Hematopoietic multipotent progenitor cell treated with erythropoietin and hydrocortisone succinate and interleukin-3 and kit ligand, for 6 days (in vitro differentiated cells): ENCODE results near the gene RABGEF1.
A peak's percentile ranks its signal among the peaks of the same experiment; 100 is the strongest.
"Not testable (repeated sequence)": the region's sequence is repeated elsewhere in the genome, so short reads cannot be mapped to it uniquely, and the experiment has no call there.

Source experiments
- DNase-seq: peaks from one replicate; pipeline ENCODE4 v3.0.0-alpha.2; 2015

Gene RABGEF1

GRCh38 chr7:66817208-66817795 is 76.8 kb downstream of the RABGEF1 start:
- peak; percentile 10 for DNase-seq

GRCh38 chr7:66817956-66818355 is 77.4 kb downstream of the RABGEF1 start:
- DNase-seq: not testable (repeated sequence)

DNA sequence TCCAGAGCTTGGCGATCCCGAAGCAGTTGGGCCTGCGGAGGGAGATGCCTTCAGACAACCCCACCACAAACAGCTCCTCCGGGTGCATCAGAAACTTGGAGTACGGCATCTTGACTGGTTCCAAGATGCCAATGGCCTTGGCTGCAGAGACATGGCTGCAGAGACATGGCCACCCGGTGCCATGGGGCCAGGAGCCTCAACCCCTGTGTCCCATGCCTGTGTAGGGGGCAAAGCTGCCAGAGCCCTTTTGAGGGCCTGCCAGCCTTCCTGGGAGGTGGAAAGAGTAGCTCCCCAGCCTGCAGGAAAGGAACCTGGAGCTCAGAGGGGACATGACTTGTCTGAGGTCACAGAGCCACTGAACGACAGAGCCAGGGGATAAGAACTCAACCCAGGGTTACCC is 83.5 kb downstream of the RABGEF1 start:
- no peak for DNase-seq

- peak; percentile 84 for DNase-seq
Measured at GRCh38 chr7:66825538-66825937, 85.0 kb downstream of the RABGEF1 start.

DNA sequence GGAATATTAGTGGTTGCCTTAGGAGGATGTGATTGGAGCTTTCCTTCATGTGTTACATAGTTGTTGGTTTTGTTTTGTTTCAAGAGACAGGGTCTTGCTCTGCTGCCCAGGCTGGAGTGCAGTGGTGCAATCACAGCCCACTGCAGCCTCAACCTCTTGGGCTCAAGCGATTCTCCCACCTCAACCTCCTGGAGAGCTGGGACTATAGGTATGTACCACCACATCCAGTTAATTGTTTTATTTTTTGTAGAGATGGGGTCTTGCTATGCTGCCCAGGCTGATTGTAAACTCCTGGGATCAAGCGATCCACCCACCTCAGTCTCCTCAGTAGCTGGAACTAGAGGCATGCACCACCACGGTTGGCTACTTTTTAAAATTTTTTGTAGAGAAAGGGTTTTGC is 86.1 kb downstream of the RABGEF1 start:
- no peak for DNase-seq

GRCh38 chr7:66830976-66831375 is 90.4 kb downstream of the RABGEF1 start:
- not testable (repeated sequence) for DNase-seq

DNA sequence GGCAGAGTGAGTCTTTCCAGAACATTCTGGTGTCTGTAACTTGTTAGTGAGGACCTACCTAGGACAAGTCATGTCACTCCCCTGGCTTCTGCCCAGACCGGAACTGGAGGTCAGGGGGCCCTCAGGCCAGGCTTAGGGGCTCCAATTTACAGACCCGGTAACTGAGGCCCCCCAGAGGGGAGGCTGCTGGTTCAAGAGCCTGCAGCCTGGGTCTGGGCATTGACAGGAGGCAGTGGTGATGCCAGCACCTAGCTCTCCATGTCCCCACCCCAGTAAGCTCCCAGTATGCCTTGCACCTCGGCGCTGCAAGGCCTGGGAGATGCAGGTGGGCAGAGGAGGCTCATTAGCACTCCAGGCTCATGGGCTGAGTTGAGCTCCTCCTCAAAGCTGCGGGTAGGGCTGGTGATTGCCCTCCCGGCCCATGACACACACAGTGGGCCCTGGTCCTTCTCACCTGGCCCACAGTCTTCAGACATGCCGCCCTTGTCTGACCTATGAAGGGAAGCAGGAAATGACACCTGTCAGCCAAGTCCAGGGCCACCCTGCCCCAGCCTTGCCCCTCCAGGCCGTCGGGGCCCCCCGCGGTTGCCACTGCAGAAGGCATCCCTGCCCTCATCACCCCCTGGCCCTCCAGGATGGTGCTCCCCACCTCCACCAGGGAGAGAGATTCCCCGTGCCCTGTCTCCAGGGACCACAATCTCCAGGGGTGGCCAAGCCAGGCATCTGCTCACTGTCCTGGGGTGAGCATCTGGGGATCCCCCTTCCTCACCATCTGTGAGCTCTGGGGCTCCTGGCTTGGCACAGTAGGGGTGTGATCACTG is 92.2 kb downstream of the RABGEF1 start:
- no peak for DNase-seq

DNA sequence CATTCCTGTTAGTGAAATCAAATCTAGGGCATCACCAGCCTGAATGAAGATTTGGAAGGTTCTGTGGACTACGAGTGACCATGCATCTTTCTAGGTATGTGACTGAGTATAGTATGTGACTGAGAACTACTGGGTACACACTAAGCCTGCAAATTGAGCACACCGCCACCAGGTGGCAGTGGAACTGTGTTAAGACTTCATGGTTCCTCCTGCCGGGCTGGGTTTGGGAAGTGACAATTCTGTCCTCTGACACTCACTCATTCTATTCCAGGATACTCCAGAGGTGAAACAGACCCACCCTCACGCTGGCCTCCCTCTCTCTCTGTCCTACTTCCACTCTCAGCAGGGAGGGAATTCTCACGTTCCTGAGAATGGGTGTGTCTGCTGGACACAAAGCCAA is 96.5 kb downstream of the RABGEF1 start:
- DNase-seq: peak; percentile 87

GRCh38 chr7:66837661-66838060 is 97.1 kb downstream of the RABGEF1 start:
- no peak for DNase-seq

GRCh38 chr7:66839814-66840213 is 99.3 kb downstream of the RABGEF1 start:
- DNase-seq: no peak

GRCh38 chr7:66840316-66840715 is 99.8 kb downstream of the RABGEF1 start:
- no peak for DNase-seq

DNA sequence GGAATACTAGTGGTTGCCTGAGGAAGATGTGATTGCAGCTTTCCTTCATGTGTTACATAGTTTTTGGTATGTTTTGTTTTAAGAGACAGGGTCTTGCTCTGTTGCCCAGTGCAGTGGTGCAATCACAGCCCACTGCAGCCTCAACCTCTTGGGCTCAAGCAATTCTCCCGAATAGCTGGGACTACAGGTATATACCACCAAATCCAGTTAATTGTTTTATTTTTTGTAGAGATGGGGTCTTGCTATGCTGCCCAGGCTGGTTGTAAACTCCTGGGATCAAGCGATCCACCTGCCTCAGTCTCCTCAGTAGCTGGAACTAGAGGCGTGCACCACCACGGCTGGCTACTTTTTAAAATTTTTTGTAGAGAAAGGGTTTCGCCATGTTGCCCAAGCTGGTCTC is 101.4 kb downstream of the RABGEF1 start:
- DNase-seq: no peak

DNA sequence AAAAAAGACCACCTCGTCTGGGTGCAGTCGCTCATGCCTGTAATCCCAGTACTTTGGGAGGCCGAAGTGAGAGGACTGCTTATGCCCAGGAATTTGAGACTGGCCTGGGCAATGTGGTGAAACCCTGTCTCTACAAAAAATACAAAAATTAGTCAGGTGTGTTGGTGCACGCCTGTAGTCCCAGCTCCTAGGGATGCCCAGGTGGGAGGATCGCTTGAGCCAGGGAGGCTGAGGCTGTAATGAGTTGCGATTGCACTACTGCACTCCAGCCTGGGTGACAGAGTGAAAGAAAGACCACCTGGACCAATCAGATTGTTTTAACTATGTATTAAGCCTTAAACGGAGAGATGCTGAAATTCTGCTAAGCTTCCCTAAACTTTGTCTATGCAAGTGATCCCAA is 103.0 kb downstream of the RABGEF1 start:
- not testable (repeated sequence) for DNase-seq

DNA sequence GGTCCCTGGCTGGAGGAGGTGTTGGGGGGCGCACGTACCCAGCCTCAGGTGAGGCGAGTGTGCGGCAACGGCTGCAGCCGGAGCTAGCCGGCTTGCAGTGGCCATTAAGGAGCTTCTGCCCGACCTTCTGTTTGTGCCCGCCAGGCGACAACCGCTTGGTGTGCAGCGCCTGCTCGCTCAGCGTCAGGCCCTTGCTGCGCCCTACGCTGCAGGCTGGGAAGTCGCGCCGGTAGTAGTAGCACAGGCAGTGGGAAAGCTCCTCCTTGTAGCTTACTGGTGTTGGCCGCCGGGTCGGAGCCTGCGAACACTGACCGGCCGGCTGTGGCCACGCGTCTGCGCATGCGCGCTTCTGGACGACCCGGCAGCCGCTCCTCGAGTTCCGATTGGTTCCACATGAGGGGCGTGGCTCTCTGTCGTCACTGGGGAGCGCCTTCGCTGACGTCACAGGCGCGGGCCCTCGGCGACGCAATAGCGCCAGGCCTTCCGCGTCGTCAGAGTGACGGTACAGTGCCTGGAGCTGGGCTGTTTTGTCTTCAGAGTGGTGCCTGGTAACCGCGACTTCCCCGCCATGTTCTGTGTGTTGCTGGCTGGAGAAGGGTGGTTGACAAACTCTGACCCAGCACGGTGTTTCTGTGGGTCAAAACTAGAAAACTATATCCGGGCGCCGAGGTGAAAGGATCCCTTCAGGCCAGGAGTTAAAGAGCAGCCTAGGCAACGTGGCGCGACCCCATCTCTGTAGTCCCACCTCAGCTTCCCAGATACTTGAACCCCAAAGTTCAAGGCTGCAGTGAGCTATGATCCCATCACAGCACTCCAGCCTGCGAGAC is 104.2 kb downstream of the RABGEF1 start:
- DNase-seq: peak; percentile 99

DNA sequence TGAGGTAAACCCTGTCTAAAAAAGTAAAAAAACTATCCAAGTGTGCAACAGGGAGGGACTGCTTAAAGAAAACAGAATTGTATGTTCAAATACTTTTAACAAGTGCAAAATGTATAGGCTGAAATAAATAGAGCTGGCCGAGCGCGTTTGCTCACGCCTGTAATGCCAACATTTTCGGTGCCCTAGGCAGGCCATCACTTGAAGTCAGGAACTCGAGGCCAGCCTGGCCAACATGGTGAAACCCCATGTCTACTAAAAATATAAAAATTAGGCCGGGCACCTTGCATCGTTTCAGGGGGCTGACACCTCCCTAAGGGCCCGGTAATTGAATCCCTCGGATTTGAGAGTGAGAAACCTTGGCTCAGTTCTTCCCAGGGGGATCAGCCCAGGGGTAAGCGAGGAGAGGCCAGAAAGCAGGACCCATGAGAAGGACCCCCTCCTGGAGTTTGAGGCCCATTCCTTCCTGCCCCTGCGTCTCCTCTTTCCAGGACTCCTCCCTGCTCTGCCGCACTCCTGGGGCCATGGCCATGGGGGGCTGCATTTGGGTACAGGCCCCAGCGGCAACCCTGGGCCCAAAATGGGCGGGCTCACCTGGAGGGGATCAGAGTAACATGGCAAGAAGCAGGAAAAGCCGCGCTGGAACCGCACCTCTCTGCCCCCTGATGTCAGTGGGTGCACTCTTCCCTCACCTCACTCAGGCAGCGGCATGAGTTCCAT is 105.0 kb downstream of the RABGEF1 start:
- DNase-seq: peak; percentile 11

- DNase-seq: not testable (repeated sequence)
Measured at GRCh38 chr7:66846096-66846445, 105.5 kb downstream of the RABGEF1 start.

DNA sequence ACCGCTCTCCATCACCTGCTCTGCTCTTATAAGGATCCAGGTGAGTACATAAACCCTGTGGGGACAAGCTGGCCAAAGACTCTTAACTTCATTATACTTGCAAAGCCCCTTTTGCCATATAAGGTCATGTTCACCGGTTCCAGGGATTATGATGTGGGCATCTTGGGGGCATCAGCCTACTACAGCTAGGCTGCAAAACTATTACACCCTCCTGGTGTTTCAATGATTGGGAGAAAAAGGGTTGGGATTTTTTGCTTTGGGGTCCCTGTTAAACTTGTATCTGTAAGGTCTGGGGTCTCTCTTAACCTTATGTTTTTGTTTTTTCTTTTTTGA is 107.0 kb downstream of the RABGEF1 start:
- DNase-seq: not testable (repeated sequence)

DNA sequence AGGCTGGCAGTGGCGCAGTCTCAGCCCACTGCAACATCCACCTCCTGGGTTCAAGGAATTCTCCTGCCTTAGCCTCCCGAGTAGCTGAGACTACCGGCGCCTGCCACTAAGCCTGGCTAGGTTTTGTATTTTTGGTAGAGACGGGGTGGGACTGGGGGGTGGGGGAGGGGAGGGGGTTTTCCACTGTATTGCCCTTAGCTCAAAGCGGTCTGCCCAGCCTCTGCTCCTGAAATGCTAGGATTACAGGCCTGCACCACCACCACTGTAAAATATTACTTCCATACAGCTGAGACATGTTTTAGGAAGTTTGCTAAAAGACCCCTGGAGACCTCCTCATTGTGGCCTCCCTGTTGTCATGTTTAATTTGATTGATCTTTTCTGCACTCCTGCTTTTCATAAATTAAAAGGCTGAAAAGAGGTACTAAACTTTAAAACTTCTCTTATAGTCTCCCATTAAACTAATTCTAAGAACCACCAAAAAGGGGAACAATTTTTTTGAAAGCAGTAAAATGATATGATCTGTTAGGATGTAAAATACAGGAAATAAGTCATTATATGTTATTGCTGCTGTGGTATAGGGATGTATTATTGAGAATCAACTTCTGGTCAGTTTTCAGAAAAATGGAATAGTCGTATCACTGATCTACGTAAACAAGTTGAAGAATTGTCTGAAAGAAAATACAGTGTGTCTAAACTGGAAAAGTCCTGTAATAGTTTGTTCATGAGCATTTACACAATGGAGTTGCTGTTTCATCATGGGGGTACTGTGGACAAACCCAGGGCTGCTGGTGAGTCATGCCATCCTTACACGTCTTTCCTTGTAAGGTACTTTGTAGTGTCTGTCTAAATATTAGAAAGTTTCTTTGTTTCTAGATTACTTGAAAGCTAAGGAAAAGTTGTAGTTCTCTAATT is 107.6 kb downstream of the RABGEF1 start:
- peak; percentile 69 for DNase-seq

- no peak for DNase-seq
Measured at GRCh38 chr7:66859339-66859738, 118.8 kb downstream of the RABGEF1 start.

- DNase-seq: no peak
Measured at GRCh38 chr7:66859794-66860645, 119.5 kb downstream of the RABGEF1 start.

DNA sequence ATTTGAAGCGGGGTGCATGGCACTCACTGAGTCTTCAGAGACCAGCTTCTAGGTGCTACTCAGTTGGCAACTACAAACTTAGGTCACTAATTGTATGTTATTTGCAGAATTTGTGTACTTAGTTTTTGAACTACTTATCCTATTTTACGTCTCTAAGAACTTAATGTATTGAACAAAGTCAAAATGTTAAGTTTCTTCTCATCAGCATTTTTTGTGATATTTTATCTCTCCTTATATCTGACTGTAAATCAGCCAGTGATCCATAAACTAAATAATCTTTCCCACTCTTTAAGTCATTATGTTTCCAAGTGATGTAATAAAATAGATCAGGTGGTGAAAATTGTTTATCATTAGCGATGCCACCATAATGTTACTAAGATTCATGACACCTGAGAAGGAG is 120.2 kb downstream of the RABGEF1 start:
- no peak for DNase-seq
